H9 (cell line): ENCODE results near the gene IQCK. TPM values are rescaled to one million over a fixed set of nuclear protein-coding genes. Genes with fewer than 3 reads are reported as not detected.

ENCODE experiments used
- DNase-seq: peaks from one replicate; pipeline ENCODE4 v3.0.0-alpha.2; 2017
- H2AFZ ChIP-seq: one replicate; pipeline ENCODE4 v1.6.1; 2013; ENCODE audit warnings: mild to moderate bottlenecking, low read length, control low read depth, moderate library complexity
- H2AK5ac ChIP-seq: 2 replicates; pipeline ENCODE4 v1.6.1; 2013; ENCODE audit warnings: low read length, control low read depth, mixed read lengths; ENCODE audit not compliant: insufficient read length
- H2BK120ac ChIP-seq: one replicate; pipeline ENCODE4 v1.6.1; 2013; ENCODE audit warnings: low read depth, mild to moderate bottlenecking, low read length, control low read depth, inconsistent platforms; ENCODE audit not compliant: poor library complexity, severe bottlenecking
- H2BK12ac ChIP-seq: 2 replicates; pipeline ENCODE4 v1.6.1; 2013; ENCODE audit warnings: low read length, control low read depth, mixed read lengths, low read depth; ENCODE audit not compliant: insufficient read length
- H2BK15ac ChIP-seq: 2 replicates; pipeline ENCODE4 v1.6.1; 2013; ENCODE audit warnings: low read depth, low read length, control low read depth
- H2BK20ac ChIP-seq: one replicate; pipeline ENCODE4 v1.6.1; 2013; ENCODE audit warnings: low read depth, mild to moderate bottlenecking, low read length, control low read depth, inconsistent platforms; ENCODE audit not compliant: poor library complexity, severe bottlenecking
- H2BK5ac ChIP-seq: 2 replicates; pipeline ENCODE4 v1.6.1; 2013; ENCODE audit warnings: low read length, control low read depth, mixed read lengths; ENCODE audit not compliant: insufficient read length
- H3K14ac ChIP-seq: 2 replicates; pipeline ENCODE4 v1.6.1; 2013; ENCODE audit warnings: low read length, control low read depth; ENCODE audit not compliant: insufficient read depth
- H3K18ac ChIP-seq: 2 replicates; pipeline ENCODE4 v1.6.1; 2013; ENCODE audit warnings: low read depth, mild to moderate bottlenecking, mixed read lengths, low read length, control low read depth; ENCODE audit not compliant: insufficient read length
- H3K23ac ChIP-seq: 2 replicates; pipeline ENCODE4 v1.6.1; 2013; ENCODE audit warnings: low read length, control low read depth, mixed read lengths, low read depth; ENCODE audit not compliant: insufficient read length
- H3K23me2 ChIP-seq: 2 replicates; pipeline ENCODE4 v1.6.1; 2013; ENCODE audit warnings: low read depth, mild to moderate bottlenecking, mixed read lengths, low read length, control low read depth; ENCODE audit not compliant: insufficient read length, poor library complexity, severe bottlenecking
- H3K27ac ChIP-seq: 2 replicates; pipeline ENCODE4 v1.5.1; 2013; ENCODE audit warnings: low read length, control low read depth, mixed read lengths, low read depth; ENCODE audit not compliant: insufficient read length
- H3K27me3 ChIP-seq: 2 replicates; pipeline ENCODE4 v1.6.1; 2013; ENCODE audit warnings: low read length, control low read depth, inconsistent platforms; ENCODE audit not compliant: insufficient read depth
- H3K4ac ChIP-seq: 2 replicates; pipeline ENCODE4 v1.6.1; 2013; ENCODE audit warnings: low read depth, mild to moderate bottlenecking, control low read depth, inconsistent platforms, low read length, moderate library complexity
- H3K4me1 ChIP-seq: 2 replicates; pipeline ENCODE4 v1.6.1; 2013; ENCODE audit warnings: low read length, control low read depth, inconsistent platforms; ENCODE audit not compliant: insufficient read depth
- H3K4me2 ChIP-seq: 2 replicates; pipeline ENCODE4 v1.6.1; 2013; ENCODE audit warnings: low read length, control low read depth, mixed read lengths; ENCODE audit not compliant: insufficient read length, insufficient read depth
- H3K56ac ChIP-seq: 2 replicates; pipeline ENCODE4 v1.6.1; 2013; ENCODE audit warnings: low read depth, mild to moderate bottlenecking, mixed read lengths, low read length, control low read depth; ENCODE audit not compliant: insufficient read length
- H3K79me1 ChIP-seq: 2 replicates; pipeline ENCODE4 v1.6.1; 2013; ENCODE audit warnings: low read depth, mild to moderate bottlenecking, moderate library complexity, low read length, control low read depth, inconsistent platforms; ENCODE audit not compliant: insufficient read depth, poor library complexity, severe bottlenecking
- H3K79me2 ChIP-seq: 2 replicates; pipeline ENCODE4 v1.6.1; 2013; ENCODE audit warnings: low read length, control low read depth, inconsistent platforms; ENCODE audit not compliant: insufficient read depth
- H3K9ac ChIP-seq: 2 replicates; pipeline ENCODE4 v1.6.1; 2013; ENCODE audit warnings: low read length, control low read depth, mixed read lengths; ENCODE audit not compliant: insufficient read length; ENCODE audit errors: extremely low read depth
- H3K9me3 ChIP-seq: one replicate; pipeline ENCODE4 v1.6.1; 2013; ENCODE audit warnings: low read depth, low read length, inconsistent platforms; ENCODE audit not compliant: control insufficient read depth
- H3T11ph ChIP-seq: one replicate; pipeline ENCODE4 v1.6.1; 2013; ENCODE audit warnings: mild to moderate bottlenecking, low read length, control low read depth, inconsistent platforms
- H4K20me1 ChIP-seq: one replicate; pipeline ENCODE4 v1.6.1; 2013; ENCODE audit not compliant: control insufficient read depth, insufficient read length, insufficient read depth
- H4K5ac ChIP-seq: 2 replicates; pipeline ENCODE4 v1.6.1; 2013; ENCODE audit warnings: low read depth, mild to moderate bottlenecking, mixed read lengths, low read length, control low read depth; ENCODE audit not compliant: insufficient read length
- H4K8ac ChIP-seq: replicated peaks from 2 replicates; pipeline ENCODE4 v1.6.1; 2013; ENCODE audit warnings: low read length, control low read depth, mixed read lengths, low read depth; ENCODE audit not compliant: insufficient read length
- H4K91ac ChIP-seq: 2 replicates; pipeline ENCODE4 v1.6.1; 2013; ENCODE audit warnings: low read depth, mild to moderate bottlenecking, moderate library complexity, mixed read lengths, low read length, control low read depth; ENCODE audit not compliant: insufficient read length
- H3K27ac Mint-ChIP-seq, 3 experiments: 2 replicates in 2 of 3; 3 replicates in 1 of 3; pipeline ENCODE4 v1.8.0; 2020 to 2021; ENCODE audit warnings: mixed read lengths in 3 of 3, mild to moderate bottlenecking in 1 of 3, moderate library complexity in 1 of 3
- H3K27me3 Mint-ChIP-seq: 2 replicates; pipeline ENCODE4 v1.8.0; 2021; ENCODE audit warnings: low read depth, mild to moderate bottlenecking, moderate library complexity, mixed read lengths
- H3K36me3 Mint-ChIP-seq, 3 experiments: 2 replicates in 2 of 3; 3 replicates in 1 of 3; pipeline ENCODE4 v1.8.0; 2020 to 2021; ENCODE audit warnings: low read depth in 3 of 3, mixed read lengths in 3 of 3; ENCODE audit not compliant: insufficient read depth in 1 of 3
- H3K4me1 Mint-ChIP-seq, 2 experiments: 2 replicates each; pipeline ENCODE4 v1.8.0; 2020; ENCODE audit warnings: mixed read lengths in 2 of 2
- H3K4me3 Mint-ChIP-seq, 2 experiments: 2 replicates in 1 of 2; 3 replicates in 1 of 2; pipeline ENCODE4 v1.8.0; 2020 to 2021; ENCODE audit warnings: mild to moderate bottlenecking in 2 of 2, mixed read lengths in 2 of 2, moderate library complexity in 1 of 2
- H3K9me3 Mint-ChIP-seq, 2 experiments: 2 replicates in 1 of 2; 3 replicates in 1 of 2; pipeline ENCODE4 v1.8.0; 2020; ENCODE audit warnings: mild to moderate bottlenecking in 2 of 2, mixed read lengths in 2 of 2, moderate library complexity in 1 of 2
- CTCF ChIP-seq: fragments of 200-600 bp; sonication (generic); conservative IDR thresholded peaks from 3 replicates; pipeline ENCODE4 v1.8.0; 2021; ENCODE audit warnings: antibody characterized with exemption, mild to moderate bottlenecking
- WGBS: extraction: QIAGEN DNeasy Blood & Tissue Kit; methylation state at CpG from one replicate; pipeline ENCODE4 v1.1.7; 2013; ENCODE audit warnings: missing lambda C conversion rate, low lambda C conversion rate, mixed read lengths; ENCODE audit not compliant: insufficient read length; ENCODE audit errors: extremely low coverage; 5-methylcytosine and 5-hydroxymethylcytosine counted together
- total RNA-seq: library from RNA; stranded (reverse); gene quantifications from 2 replicates; pipeline ENCODE4 v1.2.1, GENCODE V29; 2021

IQCK gene
- total RNA-seq, 1 experiment from 2014 or later, result 9.0 TPM

- Histone ChIP-seq H3K4ac (no peak overlapping the region), H3K14ac (no peak overlapping the region), H2BK5ac (no peak overlapping the region), H2AK5ac (no peak overlapping the region), H3K27me3 (no peaks in the 10 kb centered on the region), H3K18ac (no peak overlapping the region), H3K4me2 (no peak overlapping the region), H3K23ac (no peak overlapping the region), H2BK20ac (no peak overlapping the region), H3K4me1 (no peaks in the 10 kb centered on the region), H4K5ac (no peak overlapping the region), H2AFZ (no peak overlapping the region), H3K56ac (no peak overlapping the region), H3T11ph (no peak overlapping the region), H3K79me2 (peaks cover 4% of the 10 kb centered on the region; the same call in 1 of the 2 replicates), H3K23me2 (no peaks in the 10 kb centered on the region), H4K91ac (no peak overlapping the region), H4K20me1 (peaks cover 3% of the 10 kb centered on the region), H2BK15ac (no peak overlapping the region), H4K8ac (no peak overlapping the region), H3K9me3 (no peaks in the 10 kb centered on the region), H3K9ac (no peak overlapping the region), H2BK120ac (no peak overlapping the region), H3K79me1 (peaks cover 2% of the 10 kb centered on the region), H3K27ac (no peak overlapping the region), H2BK12ac (no peak overlapping the region)
- TF ChIP-seq CTCF, result no peak
- WGBS, result no CpG with 5 or more reads among the region's 8 CpGs
- Mint-ChIP-seq H3K27me3 (no peaks in the 10 kb centered on the region), H3K4me3 (no peak overlapping the region), H3K9me3 (no peaks in the 10 kb centered on the region), H3K4me1 (peaks cover 18 to 30% of the 10 kb centered on the region in 2 experiments), H3K36me3 (peaks cover 73 to 95% (median 92%) of the 10 kb centered on the region in 3 experiments), H3K27ac (peak overlapping the region in 2 of 3 experiments; percentile 40 to 61; a peak in 2 of 7 replicates)
- no peak for DNase-seq
Observed at GRCh38 chr16:19705146-19705501, 12.9 kb upstream of the IQCK start.
